Suprapubic skin (tissue), 4 donors: ENCODE data around the gene C18orf63. TPM values are rescaled to one million over a fixed set of nuclear protein-coding genes. Genes with fewer than 3 reads are reported as not detected.

Experiments
- DNase-seq, 2 donors: peaks; one replicate each; pipeline ENCODE4 v3.0.0-alpha.2; 2019; ENCODE audit warnings: low spot score in 2 of 2
- H3K27ac ChIP-seq: fragments of 200-600 bp; sonication (generic); one replicate; pipeline ENCODE4 v1.5.1; 2019
- H3K27me3 ChIP-seq: fragments of 200-600 bp; sonication (generic); one replicate; pipeline ENCODE4 v1.5.1; 2019
- H3K36me3 ChIP-seq: fragments of 200-600 bp; sonication (generic); one replicate; pipeline ENCODE4 v1.5.1; 2019
- H3K4me1 ChIP-seq: fragments of 200-600 bp; sonication (generic); one replicate; pipeline ENCODE4 v1.5.1; 2019
- H3K4me3 ChIP-seq: fragments of 200-600 bp; sonication (generic); one replicate; pipeline ENCODE4 v1.5.1; 2019; ENCODE audit warnings: mild to moderate bottlenecking
- H3K9me3 ChIP-seq: fragments of 200-600 bp; sonication (generic); one replicate; pipeline ENCODE4 v1.5.1; 2019
- CTCF ChIP-seq, 2 donors: fragments of 200-600 bp in 1 of 2; fragments of 450-650 bp in 1 of 2; sonication (generic) in 1 of 2; IDR thresholded peaks; one replicate each; pipeline ENCODE4 v1.5.1; 2016 to 2019; ENCODE audit warnings: antibody characterized with exemption in 2 of 2, mild to moderate bottlenecking in 1 of 2, moderate library complexity in 1 of 2
- EP300 ChIP-seq: sonication (generic); formaldehyde crosslinking; IDR thresholded peaks from one replicate; pipeline ENCODE4 v1.6.1; 2017; ENCODE audit warnings: antibody characterized with exemption
- POLR2A ChIP-seq, 2 donors: fragments of 450-650 bp; IDR thresholded peaks; one replicate each; pipeline ENCODE4 v1.6.1; 2017; ENCODE audit warnings: antibody characterized with exemption in 2 of 2, mild to moderate bottlenecking in 2 of 2, moderate library complexity in 2 of 2
- POLR2AphosphoS5 ChIP-seq, 3 donors: sonication (generic); formaldehyde crosslinking; IDR thresholded peaks; one replicate each; pipeline ENCODE4 v1.6.1; 2017; ENCODE audit warnings: antibody characterized with exemption in 3 of 3
- WGBS: methylation state at CpG from one replicate; pipeline ENCODE4 v1.1.5; 2018; 5-methylcytosine and 5-hydroxymethylcytosine counted together
- total RNA-seq, 4 donors: library from RNA; depleted of rRNA; stranded (reverse); fragments of >200 nt; gene quantifications; one replicate each; pipeline ENCODE4 v1.1.0, GENCODE V29; 2016

Gene C18orf63
- total RNA-seq, 4 donors from 2014 or later = not detected

GRCh38 chr18:74376523-74376922 lies 60.9 kb downstream of the C18orf63 start:
- 87% methylated on average over 4 of the region's 4 CpGs for WGBS
- H3K36me3 ChIP-seq = no peaks in the 10 kb centered on the region
- H3K4me1 ChIP-seq = peaks cover 10% of the 10 kb centered on the region
- H3K9me3 ChIP-seq = no peaks in the 10 kb centered on the region
- DNase-seq = no peak
- H3K27me3 ChIP-seq = no peaks in the 10 kb centered on the region
- TF ChIP-seq CTCF (IDR thresholded peaks at IDR 0.05) = no peak
- TF ChIP-seq POLR2A (IDR thresholded peaks at IDR 0.05) = no peak
- TF ChIP-seq EP300 = no peak
- no peak for TF ChIP-seq POLR2AphosphoS5 (IDR thresholded peaks at IDR 0.05)
- no peak overlapping the region for H3K27ac ChIP-seq
- H3K4me3 ChIP-seq = no peak overlapping the region

GRCh38 chr18:74377776-74378175 lies 62.1 kb downstream of the C18orf63 start:
- H3K9me3 ChIP-seq = no peaks in the 10 kb centered on the region
- WGBS = 75% methylated on average over 1 of the region's 1 CpG
- peak overlapping the region; percentile 3 for H3K27ac ChIP-seq
- H3K27me3 ChIP-seq = no peaks in the 10 kb centered on the region
- H3K36me3 ChIP-seq = no peaks in the 10 kb centered on the region
- DNase-seq = no peak
- H3K4me3 ChIP-seq = no peak overlapping the region
- peaks cover 10% of the 10 kb centered on the region for H3K4me1 ChIP-seq
- TF ChIP-seq EP300 (no peak), CTCF (IDR thresholded peaks at IDR 0.05) (no peak), POLR2AphosphoS5 (IDR thresholded peaks at IDR 0.05) (no peak), POLR2A (IDR thresholded peaks at IDR 0.05) (no peak)

- H3K27ac ChIP-seq = peak overlapping the region; percentile 3
- no peak overlapping the region for H3K4me3 ChIP-seq
- no peaks in the 10 kb centered on the region for H3K36me3 ChIP-seq
- TF ChIP-seq EP300 (no peak), POLR2A (IDR thresholded peaks at IDR 0.05) (no peak)
- 49% methylated on average over 4 of the region's 4 CpGs for WGBS
- no peaks in the 10 kb centered on the region for H3K27me3 ChIP-seq
- peaks cover 10% of the 10 kb centered on the region for H3K4me1 ChIP-seq
- DNase-seq = no peak
- no peaks in the 10 kb centered on the region for H3K9me3 ChIP-seq
These were observed 62.6 kb downstream of the C18orf63 start for GRCh38 chr18:74378179-74378682.

- 97% methylated on average over 10 of the region's 10 CpGs for WGBS
- no peaks in the 10 kb centered on the region for H3K9me3 ChIP-seq
- no peak overlapping the region for H3K27ac ChIP-seq
- TF ChIP-seq CTCF (IDR thresholded peaks at IDR 0.05) (no peak), POLR2A (IDR thresholded peaks at IDR 0.05) (no peak), EP300 (no peak), POLR2AphosphoS5 (IDR thresholded peaks at IDR 0.05) (no peak)
- H3K36me3 ChIP-seq = no peaks in the 10 kb centered on the region
- H3K27me3 ChIP-seq = no peaks in the 10 kb centered on the region
- DNase-seq = no peak
- peaks cover 8% of the 10 kb centered on the region for H3K4me1 ChIP-seq
- no peak overlapping the region for H3K4me3 ChIP-seq
These were observed 65.3 kb downstream of the C18orf63 start for GRCh38 chr18:74380916-74381315.

GRCh38 chr18:74381621-74382295 lies 66.1 kb downstream of the C18orf63 start:
- Histone ChIP-seq H3K27ac (no peak overlapping the region), H3K27me3 (no peaks in the 10 kb centered on the region), H3K4me1 (peaks cover 8% of the 10 kb centered on the region), H3K36me3 (no peaks in the 10 kb centered on the region), H3K4me3 (no peak overlapping the region), H3K9me3 (no peaks in the 10 kb centered on the region)
- DNase-seq = no peak
- WGBS = 76% methylated on average over 17 of the region's 17 CpGs
- TF ChIP-seq CTCF (IDR thresholded peaks at IDR 0.05) = no peak
- TF ChIP-seq POLR2A (IDR thresholded peaks at IDR 0.05) = no peak
- no peak for TF ChIP-seq EP300
